GM06990 (cell line): ENCODE data around the gene SHH.

Experiments used
- DNase-seq: peaks from one replicate; pipeline ENCODE4 v3.0.0-alpha.2; 2011; ENCODE audit not compliant: insufficient read length; ENCODE audit errors: extremely low read depth
- H3K27me3 ChIP-seq: replicated peaks from 2 replicates; pipeline ENCODE4 v1.6.0; 2011; ENCODE audit warnings: low read length; ENCODE audit not compliant: control insufficient read depth, insufficient read depth
- H3K36me3 ChIP-seq: 2 replicates; pipeline ENCODE4 v1.5.1; 2011; ENCODE audit warnings: low read length; ENCODE audit not compliant: control insufficient read depth, insufficient read depth
- H3K4me3 ChIP-seq: replicated peaks from 2 replicates; pipeline ENCODE4 v1.5.1; 2011; ENCODE audit warnings: low read depth, mild to moderate bottlenecking, control low read depth, low read length
- TF ChIP-seq, protein P1 (sequence below): IDR thresholded peaks from 2 replicates; pipeline ENCODE4 v1.5.1; 2011; ENCODE audit warnings: low read length, control low read depth, mild to moderate bottlenecking, inconsistent platforms; ENCODE audit not compliant: insufficient read depth, poor library complexity, severe bottlenecking

The SHH gene

GRCh38 chr7:155796381-155797261 lies 15.6 kb downstream of the SHH start:
- TF ChIP-seq, protein P1, sequence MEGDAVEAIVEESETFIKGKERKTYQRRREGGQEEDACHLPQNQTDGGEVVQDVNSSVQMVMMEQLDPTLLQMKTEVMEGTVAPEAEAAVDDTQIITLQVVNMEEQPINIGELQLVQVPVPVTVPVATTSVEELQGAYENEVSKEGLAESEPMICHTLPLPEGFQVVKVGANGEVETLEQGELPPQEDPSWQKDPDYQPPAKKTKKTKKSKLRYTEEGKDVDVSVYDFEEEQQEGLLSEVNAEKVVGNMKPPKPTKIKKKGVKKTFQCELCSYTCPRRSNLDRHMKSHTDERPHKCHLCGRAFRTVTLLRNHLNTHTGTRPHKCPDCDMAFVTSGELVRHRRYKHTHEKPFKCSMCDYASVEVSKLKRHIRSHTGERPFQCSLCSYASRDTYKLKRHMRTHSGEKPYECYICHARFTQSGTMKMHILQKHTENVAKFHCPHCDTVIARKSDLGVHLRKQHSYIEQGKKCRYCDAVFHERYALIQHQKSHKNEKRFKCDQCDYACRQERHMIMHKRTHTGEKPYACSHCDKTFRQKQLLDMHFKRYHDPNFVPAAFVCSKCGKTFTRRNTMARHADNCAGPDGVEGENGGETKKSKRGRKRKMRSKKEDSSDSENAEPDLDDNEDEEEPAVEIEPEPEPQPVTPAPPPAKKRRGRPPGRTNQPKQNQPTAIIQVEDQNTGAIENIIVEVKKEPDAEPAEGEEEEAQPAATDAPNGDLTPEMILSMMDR, result peak; percentile 86
- DNase-seq, result peak; percentile 58
- H3K4me3 ChIP-seq, result no peak overlapping the region
- no peaks in the 10 kb centered on the region; the same call in 1 of the 2 replicates for H3K27me3 ChIP-seq
- no peaks in the 10 kb centered on the region for H3K36me3 ChIP-seq

GRCh38 chr7:155795951-155796350 lies 16.3 kb downstream of the SHH start:
- H3K36me3 ChIP-seq, result no peaks in the 10 kb centered on the region
- H3K27me3 ChIP-seq, result no peaks in the 10 kb centered on the region; the same call in 1 of the 2 replicates
- no peak for DNase-seq
- no peak overlapping the region for H3K4me3 ChIP-seq
- TF ChIP-seq, protein P1, result no peak

DNA sequence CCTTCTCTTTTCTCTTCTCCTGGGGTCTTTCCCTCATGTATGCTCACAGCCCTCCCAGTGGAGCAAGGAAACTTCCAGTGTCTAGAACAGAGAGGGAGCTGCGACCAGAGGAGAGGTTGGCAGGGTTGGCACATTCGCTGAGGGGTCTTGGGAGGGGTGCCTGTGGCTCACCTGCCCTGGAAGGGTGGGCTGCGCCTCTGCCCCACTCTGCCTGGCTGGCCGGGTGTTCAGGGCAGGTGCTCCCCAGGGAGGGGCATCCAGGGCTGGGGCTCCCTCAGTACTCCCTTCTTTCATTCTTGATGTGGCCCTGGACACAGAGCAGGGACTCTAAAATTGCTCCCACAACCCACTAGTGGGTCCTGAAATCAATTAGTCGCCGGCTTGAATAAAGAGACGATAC lies 16.9 kb downstream of the SHH start:
- no peaks in the 10 kb centered on the region for H3K36me3 ChIP-seq
- no peak for DNase-seq
- TF ChIP-seq, protein P1, result no peak
- H3K27me3 ChIP-seq, result no peaks in the 10 kb centered on the region; the same call in 1 of the 2 replicates
- H3K4me3 ChIP-seq, result no peak overlapping the region

DNA sequence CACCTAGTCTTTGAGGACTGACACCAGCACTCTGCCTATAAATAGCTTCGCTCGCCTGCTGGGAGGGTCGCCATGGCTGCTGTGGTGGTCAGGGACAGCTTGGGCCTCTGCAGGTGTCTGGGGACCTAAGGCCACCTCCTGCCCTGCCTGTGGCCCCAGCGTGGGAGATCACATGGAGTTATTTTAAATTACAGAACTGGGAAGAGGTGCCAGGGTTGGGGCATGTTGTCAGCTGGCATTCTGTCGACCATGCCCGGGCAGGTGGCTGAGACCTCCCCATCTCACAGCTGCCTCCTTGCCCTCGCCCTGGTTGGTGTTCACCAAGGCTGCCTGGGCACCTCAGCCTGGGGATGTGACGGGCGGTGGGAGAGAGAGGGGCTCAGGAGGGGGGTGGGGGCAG lies 18.1 kb downstream of the SHH start:
- Histone ChIP-seq H3K27me3 (no peaks in the 10 kb centered on the region; the same call in 1 of the 2 replicates), H3K4me3 (no peak overlapping the region), H3K36me3 (no peaks in the 10 kb centered on the region)
- no peak for DNase-seq
- TF ChIP-seq, protein P1, result no peak

- DNase-seq, result no peak
- H3K27me3 ChIP-seq, result no peaks in the 10 kb centered on the region
- TF ChIP-seq, protein P1, result no peak
- no peak overlapping the region for H3K4me3 ChIP-seq
- H3K36me3 ChIP-seq, result no peaks in the 10 kb centered on the region
Observed at GRCh38 chr7:155793720-155794119, 18.5 kb downstream of the SHH start.
